T-helper 17 cell (primary cell): ENCODE measurements around the gene ABCG8. TPM values are rescaled to one million over a fixed set of nuclear protein-coding genes. Genes with fewer than 3 reads are reported as not detected.

Experiments
- ATAC-seq: fragments of 150-1000 bp; cut with Tn5 transposase; 2 replicates; pipeline ENCODE4 v1.10.0; 2021; ENCODE audit warnings: mild to moderate bottlenecking, moderate library complexity
- DNase-seq, 3 donors: peaks; one replicate each; pipeline versions ENCODE4 v3.0.0 to v3.0.0-alpha.2; 2020 to 2021
- H3K9me3 ChIP-seq: one replicate; pipeline ENCODE4 v1.7.0; 2013; ENCODE audit warnings: low read length, mild to moderate bottlenecking; ENCODE audit not compliant: control insufficient read depth, poor library complexity, severe bottlenecking
- H3K27ac Mint-ChIP-seq: one replicate; pipeline ENCODE4 v1.8.0; 2022; ENCODE audit warnings: mild to moderate bottlenecking, moderate library complexity, mixed read lengths
- H3K27me3 Mint-ChIP-seq: one replicate; pipeline ENCODE4 v1.8.0; 2022; ENCODE audit warnings: mixed read lengths
- H3K36me3 Mint-ChIP-seq: one replicate; pipeline ENCODE4 v1.8.0; 2022; ENCODE audit warnings: low read depth, mixed read lengths
- H3K4me1 Mint-ChIP-seq: one replicate; pipeline ENCODE4 v1.8.0; 2022; ENCODE audit warnings: mild to moderate bottlenecking, mixed read lengths
- H3K4me3 Mint-ChIP-seq: one replicate; pipeline ENCODE4 v1.8.0; 2022; ENCODE audit warnings: mild to moderate bottlenecking, moderate library complexity, mixed read lengths
- total RNA-seq, 4 donors: library from RNA in 2 of 4; stranded (reverse) in 2 of 4; gene quantifications; one replicate each; pipeline ENCODE4 v1.2.3 and lab custom pipeline; 2022 to 2026

ABCG8 gene
- total RNA-seq, 2 donors from 2014 or later, result not detected

DNA sequence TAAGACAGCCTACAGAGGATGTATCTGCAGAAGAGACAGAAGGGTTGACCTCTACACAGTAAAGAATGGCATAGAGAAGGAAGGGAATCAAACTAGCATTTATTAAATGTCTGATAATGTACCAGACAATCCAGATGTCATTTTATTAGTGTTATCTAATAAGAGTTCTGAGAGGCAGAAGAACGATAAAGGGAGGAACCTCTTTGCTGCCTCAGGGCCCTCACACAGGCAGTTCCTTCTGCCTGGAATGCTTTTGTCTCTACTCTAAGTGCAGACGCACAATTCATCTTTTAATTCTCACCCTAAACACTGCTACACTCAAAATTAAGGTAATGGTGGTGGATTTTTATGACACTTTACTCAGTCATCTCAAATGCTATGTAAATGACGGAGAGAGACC is 92.5 kb downstream of the ABCG8 start:
- DNase-seq (no peak), ATAC-seq (no peak)
- Mint-ChIP-seq H3K36me3 (peaks cover 3% of the 10 kb centered on the region), H3K27me3 (no peaks in the 10 kb centered on the region), H3K4me1 (peaks cover 12% of the 10 kb centered on the region), H3K27ac (no peak overlapping the region), H3K4me3 (no peak overlapping the region)
- no peaks in the 10 kb centered on the region for H3K9me3 ChIP-seq

Other genes with a start within 250 kb of the ABCG8 start
- 10 to 100 TPM; 40.1 to 41.0 TPM for gene THADA, start 242.9 kb upstream of the ABCG8 start, total RNA-seq
- under 1 TPM in 1 of 2 donors, not detected in 1; 0.75 TPM for gene PLEKHH2, start 201.7 kb upstream of the ABCG8 start, total RNA-seq
- not detected for gene C1GALT1C1L, start 162.5 kb upstream of the ABCG8 start, total RNA-seq
- gene DYNC2LI1, start 64.9 kb upstream of the ABCG8 start, total RNA-seq, result 1 to 10 TPM; 2.8 to 4.7 TPM
- gene ABCG5, start 132 bp upstream of the ABCG8 start, total RNA-seq, result not detected
- gene LRPPRC, start 157.0 kb downstream of the ABCG8 start, total RNA-seq, result 10 to 100 TPM; 59.8 to 60.7 TPM